Neural cell (in vitro differentiated cells): Measurements from ENCODE around the gene RUNX3.
"Not testable (repeated sequence)": the region's sequence is repeated elsewhere in the genome, so short reads cannot be mapped to it uniquely, and the experiment has no call there.

ENCODE experiments used
- EZH2 ChIP-seq: fragments of 200-600, 300-800 bp; shearing (Covaris generic), sonication (generic); IDR thresholded peaks from 2 replicates; pipeline ENCODE4 v1.6.1; 2014; ENCODE audit warnings: antibody characterized with exemption, low read length, borderline replicate concordance, mild to moderate bottlenecking; ENCODE audit not compliant: insufficient read depth, poor library complexity, severe bottlenecking
- POLR2AphosphoS5 ChIP-seq: IDR thresholded peaks from 2 replicates; pipeline ENCODE4 v1.6.1; 2012
- TAF1 ChIP-seq: IDR thresholded peaks from 2 replicates; pipeline ENCODE4 v1.6.1; 2012; ENCODE audit warnings: low read depth
- TF ChIP-seq, protein P1 (sequence below): fragments of 450-650 bp; IDR thresholded peaks from 2 replicates; pipeline ENCODE4 v1.5.1; 2014; ENCODE audit warnings: antibody characterized with exemption, mild to moderate bottlenecking, moderate library complexity; ENCODE audit not compliant: poor library complexity, severe bottlenecking

DNA sequence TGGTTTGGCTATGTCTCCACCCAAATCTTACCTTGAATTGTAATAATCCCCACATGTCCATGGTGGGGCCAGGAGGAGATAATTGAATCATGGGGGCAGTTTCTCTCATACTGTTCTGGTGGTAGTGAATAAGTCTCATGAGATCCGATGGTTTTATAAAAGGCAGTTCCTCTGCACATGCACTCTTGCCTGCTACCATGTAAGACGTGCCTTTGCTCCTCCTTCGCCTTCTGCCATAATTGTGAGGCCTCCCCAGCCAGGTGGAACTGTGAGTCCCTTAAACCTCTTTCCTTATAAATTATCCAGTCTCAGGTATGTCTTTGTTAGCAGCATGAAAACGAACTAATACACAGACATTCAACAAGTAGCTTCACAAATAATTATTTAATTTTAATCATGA lies 49.2 kb upstream of the RUNX3 start:
- TF ChIP-seq, protein P1, sequence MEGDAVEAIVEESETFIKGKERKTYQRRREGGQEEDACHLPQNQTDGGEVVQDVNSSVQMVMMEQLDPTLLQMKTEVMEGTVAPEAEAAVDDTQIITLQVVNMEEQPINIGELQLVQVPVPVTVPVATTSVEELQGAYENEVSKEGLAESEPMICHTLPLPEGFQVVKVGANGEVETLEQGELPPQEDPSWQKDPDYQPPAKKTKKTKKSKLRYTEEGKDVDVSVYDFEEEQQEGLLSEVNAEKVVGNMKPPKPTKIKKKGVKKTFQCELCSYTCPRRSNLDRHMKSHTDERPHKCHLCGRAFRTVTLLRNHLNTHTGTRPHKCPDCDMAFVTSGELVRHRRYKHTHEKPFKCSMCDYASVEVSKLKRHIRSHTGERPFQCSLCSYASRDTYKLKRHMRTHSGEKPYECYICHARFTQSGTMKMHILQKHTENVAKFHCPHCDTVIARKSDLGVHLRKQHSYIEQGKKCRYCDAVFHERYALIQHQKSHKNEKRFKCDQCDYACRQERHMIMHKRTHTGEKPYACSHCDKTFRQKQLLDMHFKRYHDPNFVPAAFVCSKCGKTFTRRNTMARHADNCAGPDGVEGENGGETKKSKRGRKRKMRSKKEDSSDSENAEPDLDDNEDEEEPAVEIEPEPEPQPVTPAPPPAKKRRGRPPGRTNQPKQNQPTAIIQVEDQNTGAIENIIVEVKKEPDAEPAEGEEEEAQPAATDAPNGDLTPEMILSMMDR = not testable (repeated sequence)
- TF ChIP-seq POLR2AphosphoS5, EZH2, TAF1: not testable (repeated sequence)
